DMS 273 treated with DMSO at 0.1 percent for 48 hours (cell line): ENCODE measurements around the gene MDC1.
"Not testable (repeated sequence)": the region's sequence is repeated elsewhere in the genome, so short reads cannot be mapped to it uniquely, and the experiment has no call there.

ENCODE experiments used
- DNase-seq: peaks from one replicate; lab custom pipeline; 2025; lab: John Stamatoyannopoulos, UW

MDC1 gene, protein sequence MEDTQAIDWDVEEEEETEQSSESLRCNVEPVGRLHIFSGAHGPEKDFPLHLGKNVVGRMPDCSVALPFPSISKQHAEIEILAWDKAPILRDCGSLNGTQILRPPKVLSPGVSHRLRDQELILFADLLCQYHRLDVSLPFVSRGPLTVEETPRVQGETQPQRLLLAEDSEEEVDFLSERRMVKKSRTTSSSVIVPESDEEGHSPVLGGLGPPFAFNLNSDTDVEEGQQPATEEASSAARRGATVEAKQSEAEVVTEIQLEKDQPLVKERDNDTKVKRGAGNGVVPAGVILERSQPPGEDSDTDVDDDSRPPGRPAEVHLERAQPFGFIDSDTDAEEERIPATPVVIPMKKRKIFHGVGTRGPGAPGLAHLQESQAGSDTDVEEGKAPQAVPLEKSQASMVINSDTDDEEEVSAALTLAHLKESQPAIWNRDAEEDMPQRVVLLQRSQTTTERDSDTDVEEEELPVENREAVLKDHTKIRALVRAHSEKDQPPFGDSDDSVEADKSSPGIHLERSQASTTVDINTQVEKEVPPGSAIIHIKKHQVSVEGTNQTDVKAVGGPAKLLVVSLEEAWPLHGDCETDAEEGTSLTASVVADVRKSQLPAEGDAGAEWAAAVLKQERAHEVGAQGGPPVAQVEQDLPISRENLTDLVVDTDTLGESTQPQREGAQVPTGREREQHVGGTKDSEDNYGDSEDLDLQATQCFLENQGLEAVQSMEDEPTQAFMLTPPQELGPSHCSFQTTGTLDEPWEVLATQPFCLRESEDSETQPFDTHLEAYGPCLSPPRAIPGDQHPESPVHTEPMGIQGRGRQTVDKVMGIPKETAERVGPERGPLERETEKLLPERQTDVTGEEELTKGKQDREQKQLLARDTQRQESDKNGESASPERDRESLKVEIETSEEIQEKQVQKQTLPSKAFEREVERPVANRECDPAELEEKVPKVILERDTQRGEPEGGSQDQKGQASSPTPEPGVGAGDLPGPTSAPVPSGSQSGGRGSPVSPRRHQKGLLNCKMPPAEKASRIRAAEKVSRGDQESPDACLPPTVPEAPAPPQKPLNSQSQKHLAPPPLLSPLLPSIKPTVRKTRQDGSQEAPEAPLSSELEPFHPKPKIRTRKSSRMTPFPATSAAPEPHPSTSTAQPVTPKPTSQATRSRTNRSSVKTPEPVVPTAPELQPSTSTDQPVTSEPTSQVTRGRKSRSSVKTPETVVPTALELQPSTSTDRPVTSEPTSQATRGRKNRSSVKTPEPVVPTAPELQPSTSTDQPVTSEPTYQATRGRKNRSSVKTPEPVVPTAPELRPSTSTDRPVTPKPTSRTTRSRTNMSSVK (N-terminal part only)

DNA sequence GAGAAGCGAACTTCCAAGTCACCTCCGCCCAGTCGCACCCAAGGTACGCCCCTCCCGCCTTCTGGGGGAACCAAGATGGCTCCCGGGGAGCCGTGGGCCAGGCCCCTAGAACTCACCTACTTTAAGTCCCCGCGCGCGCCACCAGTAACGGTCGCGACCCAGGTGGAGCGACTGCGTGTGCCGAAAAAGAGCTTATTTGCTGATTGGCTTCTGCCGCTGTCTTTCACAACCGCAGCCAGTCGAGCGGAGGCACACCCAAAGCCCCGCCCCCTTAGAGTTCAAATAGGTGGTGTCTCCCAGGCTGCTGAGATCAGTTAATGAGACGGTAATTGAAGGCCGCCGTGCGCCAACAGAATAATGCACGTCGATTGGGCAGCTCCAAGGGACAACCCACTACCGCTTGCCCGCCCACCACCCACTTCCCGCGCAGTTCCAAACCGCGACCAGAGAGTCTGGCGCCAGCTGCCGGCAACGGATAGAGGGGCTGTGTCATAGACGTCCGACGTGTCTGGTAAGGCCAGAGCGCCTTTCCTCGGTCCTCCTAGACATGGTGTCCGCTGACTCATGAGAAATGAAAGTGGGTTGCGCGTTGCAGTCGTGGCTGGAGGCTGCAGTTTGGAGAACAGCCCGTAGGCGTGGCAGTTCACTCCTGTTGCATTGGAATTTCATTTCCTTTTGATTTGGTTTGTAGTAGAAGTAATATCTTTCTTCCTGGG, at the start of gene MDC1:
Gene MDC1, minus strand, starts transcription at position 153 of the 716 bp plus-strand sequence. CDS start 2,106 bp downstream, outside the sequence.
- peak; percentile 99 for DNase-seq

DNA sequence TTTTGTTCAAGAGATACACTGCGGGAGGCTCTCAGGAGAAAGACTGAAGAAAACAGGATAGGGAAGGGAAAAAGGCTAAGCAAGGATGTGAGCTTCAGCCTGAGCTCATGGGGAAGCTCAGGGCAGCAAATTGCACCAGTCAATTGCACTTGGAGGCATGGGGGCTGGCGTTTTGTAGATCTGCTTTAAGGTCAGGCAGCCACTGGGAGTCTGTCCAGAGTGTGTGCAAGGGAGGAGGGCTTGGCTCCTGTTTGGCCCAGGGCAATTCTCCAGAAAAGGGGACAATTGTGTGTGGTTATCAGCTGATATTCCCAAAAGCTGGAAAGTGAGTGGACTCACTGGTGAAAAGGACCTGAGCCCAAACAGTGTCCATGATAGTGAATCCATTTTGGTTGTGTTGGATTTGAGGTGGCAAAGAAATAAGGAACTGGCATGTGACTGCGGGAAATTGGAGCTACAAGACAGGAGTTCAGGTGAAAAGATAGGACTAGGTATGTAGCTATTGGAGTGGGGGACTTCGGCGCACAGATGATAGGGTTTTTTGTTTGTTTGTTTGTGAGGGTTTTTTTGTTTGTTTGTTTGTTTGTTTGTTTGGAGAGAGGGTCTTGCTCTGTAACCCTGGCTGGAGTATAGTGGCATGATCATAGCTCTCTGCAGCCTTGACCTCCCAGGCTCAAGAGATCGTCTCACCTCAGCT, 49.5 kb upstream of the MDC1 start:
- no peak for DNase-seq

DNA sequence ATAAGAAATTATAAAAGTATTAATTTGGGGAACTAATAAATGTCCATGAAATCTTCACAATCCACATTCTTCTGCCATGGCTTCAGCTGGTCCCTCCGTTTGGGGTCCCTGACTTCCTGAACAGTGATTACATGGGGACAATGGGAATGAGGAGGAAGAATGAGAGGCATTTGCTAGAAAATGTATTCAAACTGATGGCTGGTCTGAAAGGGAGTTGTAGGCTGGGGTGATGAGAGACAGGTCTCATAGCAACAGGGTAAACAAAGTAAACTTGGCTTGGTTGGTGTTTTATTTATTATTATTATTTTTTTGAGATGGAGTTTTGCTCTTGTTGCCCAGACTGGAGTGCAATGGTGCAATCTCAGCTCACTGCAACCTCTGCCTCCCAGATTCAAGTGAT, 48.4 kb upstream of the MDC1 start:
- DNase-seq: not testable (repeated sequence)

DNA sequence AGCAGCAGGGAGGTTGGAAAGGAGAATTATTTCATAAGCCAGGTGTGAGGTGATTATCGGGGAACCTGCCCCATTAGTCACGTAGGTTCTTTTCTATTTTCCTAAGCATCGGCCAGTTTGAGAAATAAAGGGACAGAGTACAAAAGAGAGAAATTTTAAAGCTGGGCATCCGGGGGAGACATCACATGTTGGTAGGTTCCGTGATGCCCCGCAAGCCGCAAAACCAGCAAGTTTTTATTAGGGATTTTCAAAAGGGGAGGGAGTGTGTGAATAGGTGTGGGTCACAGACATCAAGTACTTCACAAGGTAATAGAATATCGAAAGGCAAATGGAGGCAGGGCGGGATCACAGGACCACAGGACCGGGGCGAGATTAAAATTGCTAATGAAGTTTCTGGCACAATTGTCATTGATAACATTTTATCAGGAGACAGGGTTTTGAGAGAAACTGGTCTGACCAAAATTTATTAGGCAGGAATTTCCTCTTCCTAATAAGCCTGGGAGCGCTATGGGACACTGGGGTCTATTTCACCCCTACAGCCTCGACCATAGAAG, 47.5 kb upstream of the MDC1 start:
- DNase-seq: not testable (repeated sequence)

DNA sequence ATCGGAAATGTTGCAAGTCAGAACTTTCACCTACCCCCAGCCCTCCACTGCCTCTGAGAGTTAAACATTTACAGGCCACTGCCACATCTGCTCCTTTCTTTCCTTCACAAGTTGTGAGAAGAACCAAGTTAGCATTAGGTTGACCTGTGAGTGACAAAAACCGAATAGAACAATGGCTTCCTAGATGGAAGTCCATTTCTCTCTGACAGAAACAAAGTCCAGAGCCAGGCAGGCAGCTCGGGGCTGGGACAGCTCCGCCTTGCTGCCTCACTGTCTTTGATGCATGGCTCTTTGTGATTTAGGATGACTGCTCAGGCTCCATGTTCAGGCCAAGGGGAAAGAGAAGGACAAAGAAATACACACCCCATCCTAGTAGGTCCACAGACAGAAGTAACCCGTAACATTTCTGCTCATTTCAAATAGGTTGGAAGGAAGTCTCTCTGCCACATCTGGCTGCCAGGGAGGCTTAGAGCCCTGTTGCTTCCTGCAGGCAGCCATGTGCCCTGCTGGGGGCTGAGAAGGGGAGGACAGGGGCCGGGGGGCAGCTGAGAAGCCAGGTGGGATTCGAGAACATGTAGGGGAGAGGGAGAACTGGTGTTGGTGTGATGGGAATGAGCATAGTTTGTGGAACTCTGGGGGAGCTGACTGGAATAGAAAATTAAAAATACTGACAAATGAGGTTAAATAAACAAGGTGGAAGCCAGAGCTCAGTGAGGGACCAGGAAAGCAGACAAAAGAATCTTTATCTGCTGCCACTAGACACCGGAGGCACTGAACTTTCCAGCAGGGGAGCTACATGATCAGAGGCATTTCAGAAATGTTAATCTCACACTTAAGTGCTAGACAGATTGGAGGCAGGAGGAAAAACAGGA, 46.8 kb upstream of the MDC1 start:
- DNase-seq: no peak

DNA sequence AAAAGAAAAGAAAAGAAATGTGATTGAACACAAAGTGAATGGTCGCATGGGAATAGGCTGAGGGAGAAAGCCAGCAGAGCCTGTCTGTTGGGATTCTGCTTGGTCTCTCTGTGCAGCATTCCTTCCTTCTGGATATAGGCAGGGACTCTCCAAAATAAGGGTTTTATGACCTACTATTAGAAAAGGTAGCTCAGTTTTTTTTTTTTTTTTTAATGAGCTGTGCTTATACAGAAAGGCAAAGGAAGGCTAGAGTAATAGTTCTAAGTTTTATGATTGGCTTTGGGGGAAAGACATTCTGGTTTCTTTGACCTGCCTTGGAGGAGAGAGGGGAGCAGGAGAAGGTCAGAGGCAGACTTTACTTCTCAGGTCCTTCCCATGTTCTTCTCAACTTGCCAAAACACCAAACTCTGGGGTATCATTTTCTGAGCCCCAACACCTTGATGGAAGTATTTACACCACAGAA, 46.1 kb upstream of the MDC1 start:
- no peak for DNase-seq

DNA sequence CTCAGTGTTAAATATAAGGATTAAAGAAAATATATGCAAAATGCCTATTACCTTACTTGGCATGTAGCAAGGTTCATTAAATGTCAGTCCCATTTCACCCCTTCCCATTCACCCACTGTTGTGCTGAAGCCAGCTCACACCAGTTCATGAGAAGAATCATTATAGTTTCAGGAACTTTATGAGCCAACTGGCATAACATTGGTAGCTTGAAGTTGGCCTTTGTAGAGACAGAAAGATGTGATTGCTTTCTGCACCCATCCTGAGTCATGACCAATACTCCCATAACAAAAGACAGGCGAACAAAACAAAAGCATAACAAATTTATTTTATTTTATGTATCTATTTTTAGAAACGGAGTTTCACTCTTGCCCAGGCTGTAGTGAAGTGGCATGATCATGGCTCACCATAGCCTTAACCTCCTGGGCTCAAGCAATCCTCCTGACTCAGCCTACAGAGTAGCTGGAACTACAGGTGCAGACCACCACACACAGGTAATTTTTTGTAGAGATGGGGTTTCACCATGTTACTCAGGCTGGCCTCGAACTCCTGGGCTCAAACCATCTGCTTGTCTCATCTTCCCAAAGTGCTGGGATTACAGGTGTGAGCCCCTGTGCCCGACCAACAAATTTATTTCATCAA, 44.8 kb upstream of the MDC1 start:
- no peak for DNase-seq

DNA sequence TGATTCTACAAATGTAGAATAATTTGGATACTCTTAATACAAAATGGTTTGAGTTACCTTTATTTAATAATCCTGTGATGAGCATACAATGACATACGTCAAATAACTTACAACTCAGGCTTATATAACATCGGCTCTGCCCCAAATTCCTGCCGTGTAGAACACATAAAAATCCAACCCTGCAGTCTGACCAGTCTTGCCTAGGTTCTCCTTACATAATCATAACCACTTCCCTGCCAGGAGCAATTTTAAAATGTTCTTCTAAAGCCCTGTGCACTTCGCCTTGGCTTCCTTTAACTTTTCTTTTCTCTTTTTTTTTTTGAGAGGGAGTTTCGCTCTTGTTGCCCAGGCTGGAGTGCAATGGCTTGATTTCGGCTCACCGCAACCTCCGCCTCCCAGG, 43.5 kb upstream of the MDC1 start:
- no peak for DNase-seq

DNA sequence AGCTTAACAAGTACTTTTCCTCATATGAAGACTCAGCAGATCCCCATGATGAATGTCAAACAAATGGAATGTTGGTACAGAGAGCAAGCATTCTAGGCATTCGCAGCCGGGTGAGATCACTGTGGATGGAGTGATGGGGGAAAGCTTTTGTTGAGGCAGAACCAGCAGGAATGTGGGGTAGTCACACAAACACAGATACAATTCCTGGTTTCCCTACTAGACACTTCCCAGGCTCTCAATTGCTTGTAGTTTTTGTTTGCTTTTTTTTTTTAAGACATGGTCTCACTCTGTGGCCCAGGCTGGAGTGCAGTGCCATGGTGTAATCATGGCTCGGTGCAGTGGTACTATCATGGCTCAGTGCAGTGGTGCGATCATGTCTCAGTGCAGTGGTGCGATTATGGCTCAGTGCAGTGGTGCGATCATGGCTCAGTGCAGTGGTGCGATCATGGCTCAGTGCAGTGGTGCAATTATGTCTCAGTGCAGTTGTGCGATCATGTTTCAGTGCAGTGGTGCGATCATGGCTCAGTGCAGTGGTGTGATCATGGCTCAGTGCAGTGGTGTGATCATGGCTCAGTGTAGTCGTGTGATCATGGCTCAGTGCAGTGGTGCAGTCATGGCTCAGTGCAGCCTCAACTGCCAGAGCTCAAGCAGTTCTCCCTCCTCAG, 42.6 kb upstream of the MDC1 start:
- DNase-seq: no peak

DNA sequence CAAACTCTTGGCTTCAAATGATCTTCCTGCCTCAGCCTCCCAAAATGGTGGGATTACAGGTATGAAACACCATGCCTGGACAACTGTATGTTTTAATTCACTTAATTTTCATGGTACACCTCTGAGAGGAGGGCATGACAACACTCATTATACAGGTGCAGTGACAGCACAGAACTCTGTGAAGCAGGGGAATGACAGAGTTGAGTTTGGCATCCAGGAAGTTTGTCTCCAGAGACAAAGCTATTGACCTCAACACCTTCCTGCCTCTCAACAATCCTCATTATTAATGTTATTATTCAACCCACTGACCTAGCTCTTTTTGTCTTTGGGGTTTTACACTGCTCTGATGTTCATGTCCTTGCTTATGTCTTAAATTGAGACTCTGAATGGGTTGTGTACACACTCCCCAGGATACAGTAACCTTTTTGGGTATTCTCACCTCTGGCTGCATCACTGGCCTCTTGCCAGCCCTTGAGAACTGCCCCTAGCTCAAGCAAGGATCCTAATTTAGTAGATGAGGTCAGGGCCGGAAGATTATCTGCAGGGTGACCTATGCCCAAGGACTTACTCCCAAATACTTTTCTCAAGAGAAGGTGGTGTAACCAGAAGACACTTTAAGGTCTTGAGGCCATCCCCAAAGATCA, 40.3 kb upstream of the MDC1 start:
- DNase-seq: no peak

DNA sequence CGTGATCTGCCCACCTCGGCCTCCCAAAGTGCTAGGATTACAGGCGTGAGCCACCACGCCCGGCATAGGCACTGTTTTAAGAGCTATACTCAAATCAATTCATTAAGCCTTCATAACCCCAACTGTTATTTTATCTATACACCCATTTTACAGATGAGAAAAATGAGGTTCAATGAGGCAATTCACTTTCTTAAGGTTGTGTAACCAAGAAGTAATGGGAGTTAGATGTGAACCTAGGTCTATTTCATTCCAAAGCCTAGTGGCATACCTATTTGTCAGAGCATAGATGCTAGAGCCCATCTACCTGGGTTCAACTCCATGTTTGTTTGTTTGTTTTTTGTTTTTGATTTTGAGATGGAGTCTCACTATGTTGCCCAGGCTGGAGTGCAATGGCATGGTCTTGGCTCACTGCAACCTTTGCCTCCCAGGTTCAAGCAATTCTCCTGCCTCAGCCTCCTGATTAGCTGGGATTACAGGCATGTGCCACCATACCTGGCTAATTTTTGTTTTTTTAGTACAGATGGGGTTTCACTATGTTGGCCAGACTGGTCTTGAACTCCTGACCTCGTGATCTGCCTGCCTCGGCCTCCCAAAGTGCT, 39.4 kb upstream of the MDC1 start:
- DNase-seq: not testable (repeated sequence)

DNA sequence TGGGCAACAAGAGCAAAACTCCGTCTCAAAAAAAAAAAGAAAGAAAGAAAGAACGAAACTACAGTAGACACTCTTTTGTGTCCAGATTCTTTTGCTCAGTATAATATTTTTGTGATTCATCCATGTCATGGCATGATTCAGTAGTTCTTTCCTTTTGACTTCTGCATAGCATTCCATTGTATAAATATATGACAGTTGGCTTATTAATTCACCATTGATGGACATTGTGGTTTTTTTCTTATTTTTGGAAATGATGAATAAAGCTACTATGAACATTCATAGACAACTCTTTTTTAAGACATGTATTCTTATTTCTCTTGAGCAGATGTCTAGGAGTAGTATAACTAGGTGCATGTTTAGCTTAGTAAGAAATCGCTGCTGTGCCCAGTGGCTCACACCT, 37.5 kb upstream of the MDC1 start:
- no peak for DNase-seq

DNA sequence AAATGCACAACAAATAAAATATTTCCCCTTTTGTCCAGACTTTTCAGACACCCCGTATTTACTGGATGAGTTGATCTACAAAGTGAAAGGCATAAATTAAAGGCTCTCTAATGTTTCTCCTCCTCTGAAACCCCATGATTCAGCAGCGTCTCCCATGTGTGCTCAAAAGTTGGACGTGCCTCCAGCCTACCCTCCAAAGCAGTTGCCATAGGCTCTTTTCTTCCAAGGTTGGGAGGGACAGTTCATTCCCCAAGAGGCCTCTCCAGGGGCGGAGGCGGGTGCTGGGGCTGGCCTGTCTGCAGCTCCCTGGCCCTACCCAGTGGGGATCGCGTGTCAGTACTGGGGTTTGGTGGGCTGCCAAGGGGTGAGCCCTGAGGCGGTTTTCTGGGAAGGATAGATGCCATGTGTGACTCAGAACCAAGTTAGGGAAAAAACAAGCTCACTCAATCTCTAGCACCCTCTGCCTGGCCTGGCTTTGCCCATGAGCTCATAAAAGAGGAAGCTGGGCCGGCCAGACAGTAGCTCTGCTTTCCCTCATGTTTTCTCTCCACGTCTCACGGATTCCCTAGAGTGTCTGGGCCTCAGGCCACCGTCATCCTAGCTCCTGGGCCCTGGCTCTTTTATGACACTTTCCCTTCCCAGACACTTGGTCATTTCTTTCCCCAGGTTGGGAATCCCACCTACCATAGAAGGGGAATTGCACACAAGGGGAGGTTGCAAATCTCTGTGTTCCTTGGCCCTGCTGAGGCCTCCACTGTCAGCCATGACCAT, 35.3 kb upstream of the MDC1 start:
- DNase-seq: peak; percentile 71

DNA sequence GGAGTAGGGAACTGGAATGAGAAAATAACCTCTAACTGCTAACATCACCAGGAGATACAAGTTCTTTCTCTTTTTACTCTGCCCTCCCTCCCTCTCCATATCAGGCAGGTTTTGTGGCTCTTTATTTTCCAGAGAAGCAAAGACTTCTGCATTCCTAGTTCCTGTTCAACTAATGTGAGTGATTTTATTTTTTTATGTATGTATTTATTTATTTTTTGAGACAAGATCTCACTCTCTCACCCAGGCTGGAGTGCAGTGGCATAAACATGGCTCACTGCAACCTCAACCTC, 33.2 kb upstream of the MDC1 start:
- no peak for DNase-seq

DNA sequence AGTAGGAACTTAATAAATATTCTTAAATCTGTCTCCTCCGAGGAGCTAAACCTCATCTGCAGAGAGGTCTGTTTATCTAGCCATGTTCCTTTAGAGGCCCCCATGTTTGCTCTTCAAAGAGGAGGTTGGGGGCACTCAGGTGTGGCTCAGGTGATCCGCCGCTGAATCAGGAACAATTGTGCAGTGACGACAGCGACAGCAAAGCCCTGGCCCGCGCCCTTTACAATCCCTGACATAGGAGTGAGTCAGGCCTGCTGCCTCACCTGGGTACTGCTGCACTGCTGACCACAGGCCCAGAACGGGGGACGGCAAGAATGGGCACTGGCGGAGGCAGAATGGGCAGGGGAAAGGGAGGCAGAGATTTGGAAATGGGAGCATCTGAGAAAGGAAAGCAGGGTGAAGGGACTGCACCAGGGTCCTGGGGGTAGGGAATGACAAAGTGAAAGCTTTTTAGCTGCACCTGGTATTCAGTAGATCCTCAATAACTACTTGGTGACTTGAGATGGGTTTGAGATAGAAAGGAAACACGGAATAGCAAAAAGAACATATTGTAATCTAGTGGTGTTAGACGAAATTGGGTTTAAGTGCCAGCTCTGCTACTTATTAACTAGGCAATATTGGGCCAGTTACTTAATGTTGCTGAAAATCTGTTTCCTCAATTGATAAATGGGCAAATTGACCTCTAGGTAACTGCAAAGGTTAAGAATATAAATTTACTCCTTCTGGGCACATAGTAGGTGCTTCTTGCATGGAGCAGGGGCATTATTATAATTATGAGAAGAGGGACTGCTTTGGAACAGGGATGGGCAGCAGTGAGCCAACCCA, 32.7 kb upstream of the MDC1 start:
- no peak for DNase-seq
